ENCODE results near the gene FARSA. TPM values are rescaled to one million over a fixed set of nuclear protein-coding genes. Genes with fewer than 3 reads are reported as not detected.

The FARSA gene
- total and polyA plus RNA-seq, 8 donors = 35.3 to 59.4 (median 41.8) TPM

GRCh38 chr19:12947702-12948611 is 14.4 kb upstream of the FARSA start:
- H3K36me3 ChIP-seq = peaks cover 0 to 77% of the 10 kb centered on the region in 2 donors
- H3K9me3 ChIP-seq = no peaks in the 10 kb centered on the region
- ATAC-seq = no peak

GRCh38 chr19:12946731-12947496 is 13.4 kb upstream of the FARSA start:
- no peaks in the 10 kb centered on the region for H3K27me3 ChIP-seq
- H3K4me1 ChIP-seq = peaks cover 5 to 87% of the 10 kb centered on the region in 2 donors
- H3K9me3 ChIP-seq = no peaks in the 10 kb centered on the region
- peaks cover 0 to 77% of the 10 kb centered on the region in 2 donors for H3K36me3 ChIP-seq
- peak overlapping the region; percentile 90 to 94 for H3K27ac ChIP-seq
- H3K4me3 ChIP-seq = peak overlapping the region; percentile 85 to 93
- TF ChIP-seq CTCF (IDR thresholded peaks at IDR 0.05) = no peak
- no peak for ATAC-seq
- DNase-seq = no peak
- intact Hi-C loops (cut with DNase I) = no loop called here

More at GRCh38 chr19:12947702-12948611, 14.4 kb upstream of the FARSA start:
- H3K4me3 ChIP-seq = peak overlapping the region in 1 of 2 donors; percentile 93
- TF ChIP-seq CTCF (IDR thresholded peaks at IDR 0.05) = no peak
- peak in 1 of 4 donors; percentile 73 for DNase-seq
- peaks cover 5 to 87% of the 10 kb centered on the region in 2 donors for H3K4me1 ChIP-seq
- H3K27me3 ChIP-seq = no peaks in the 10 kb centered on the region
- intact Hi-C loops (cut with DNase I) = no loop called here
- H3K27ac ChIP-seq = peak overlapping the region in 1 of 2 donors; percentile 94

GRCh38 chr19:12946092-12946721 is 12.7 kb upstream of the FARSA start:
- no peak for TF ChIP-seq CTCF (IDR thresholded peaks at IDR 0.05)
- peak overlapping the region; percentile 90 to 94 for H3K27ac ChIP-seq
- no peaks in the 10 kb centered on the region for H3K27me3 ChIP-seq
- H3K4me1 ChIP-seq = peaks cover 10 to 88% of the 10 kb centered on the region in 2 donors
- H3K9me3 ChIP-seq = no peaks in the 10 kb centered on the region
- DNase-seq = peak; percentile 36 to 92 (median 78)
- ATAC-seq = peak; percentile 89
- peak overlapping the region; percentile 85 to 93 for H3K4me3 ChIP-seq
- peaks cover 0 to 77% of the 10 kb centered on the region in 2 donors for H3K36me3 ChIP-seq
- intact Hi-C loops (cut with DNase I) = no loop called here

GRCh38 chr19:12945479-12946091 is 12.1 kb upstream of the FARSA start, which contains the start of gene RAD23A:
TSS of gene RAD23A (plus strand) at chr19:12945862. CDS start at chr19:12945949, 87 bp downstream.
- Histone ChIP-seq H3K4me1 (peaks cover 16 to 88% of the 10 kb centered on the region in 2 donors), H3K27me3 (no peaks in the 10 kb centered on the region), H3K4me3 (peak within 1 kb of the TSS; percentile 85 to 93), H3K9me3 (no peaks in the 10 kb centered on the region), H3K27ac (peak within 1 kb of the TSS; percentile 90 to 94), H3K36me3 (peaks cover 0 to 77% of the 10 kb centered on the region in 2 donors)
- ATAC-seq = peak; percentile 91
- peak; percentile 97 to 99 (median 98) for DNase-seq
- intact Hi-C loops (cut with DNase I) = no loop called here
- peak in 1 of 2 donors; percentile 20 for TF ChIP-seq CTCF (IDR thresholded peaks at IDR 0.05)

Data from left lung (tissue), 10 donors.